SK-N-SH treated with all-trans-retinoic acid at 6 μM for 48 hours (cell line): Measurements from ENCODE around the gene OR51A2.

Source experiments
- ARNTL ChIP-seq: fragments of 450-650 bp; formaldehyde crosslinking; IDR thresholded peaks from 2 replicates; pipeline ENCODE4 v1.5.0; 2020; ENCODE audit warnings: low read depth, mild to moderate bottlenecking, moderate library complexity, borderline replicate concordance
- BACH2 ChIP-seq: fragments of 250-450 bp; sonication (Bioruptor Pico); IDR thresholded peaks from 2 replicates; pipeline ENCODE4 v1.9.0; 2021; ENCODE audit warnings: mild to moderate bottlenecking, borderline replicate concordance
- GLIS3 ChIP-seq: fragments of 250-450 bp; sonication (Bioruptor Pico); IDR thresholded peaks from 2 replicates; pipeline ENCODE4 v1.5.0; 2020; ENCODE audit warnings: mild to moderate bottlenecking, moderate library complexity
- ISL1 ChIP-seq: fragments of 250-450 bp; sonication (Bioruptor Pico); IDR thresholded peaks from 2 replicates; pipeline ENCODE4 v2.1.2; 2022; ENCODE audit warnings: mild to moderate bottlenecking, moderate library complexity
- OSR1 ChIP-seq: fragments of 250-450 bp; sonication (Bioruptor Pico); IDR thresholded peaks from 2 replicates; pipeline ENCODE4 v1.8.0; 2022; ENCODE audit warnings: moderate library complexity, mild to moderate bottlenecking, inconsistent platforms
- PATZ1 ChIP-seq: fragments of 250-450 bp; sonication (Bioruptor Pico); IDR thresholded peaks from 2 replicates; pipeline ENCODE4 v1.8.0; 2020; ENCODE audit warnings: mild to moderate bottlenecking, moderate library complexity, borderline replicate concordance
- SNAI2 ChIP-seq: fragments of 250-450 bp; sonication (Bioruptor Pico); IDR thresholded peaks from 2 replicates; pipeline ENCODE4 v1.5.0; 2020; ENCODE audit warnings: mild to moderate bottlenecking, moderate library complexity
- TCF4 ChIP-seq: fragments of 250-450 bp; sonication (Bioruptor Pico); IDR thresholded peaks from 2 replicates; pipeline ENCODE4 v1.8.0; 2021; ENCODE audit warnings: mild to moderate bottlenecking, moderate library complexity, borderline replicate concordance
- TOX ChIP-seq: fragments of 250-450 bp; sonication (Bioruptor Pico); IDR thresholded peaks from 2 replicates; pipeline ENCODE4 v1.8.0; 2021; ENCODE audit warnings: mild to moderate bottlenecking, moderate library complexity, borderline replicate concordance
- ZFP30 ChIP-seq: fragments of 450-650 bp; formaldehyde crosslinking; IDR thresholded peaks from 2 replicates; pipeline ENCODE4 v1.5.0; 2022; ENCODE audit warnings: mild to moderate bottlenecking, moderate library complexity
- ZNF565 ChIP-seq: fragments of 450-650 bp; formaldehyde crosslinking; conservative IDR thresholded peaks from 2 replicates; pipeline ENCODE4 v1.5.0; 2020; ENCODE audit warnings: low read depth, mild to moderate bottlenecking, moderate library complexity
- ZNF70 ChIP-seq: fragments of 450-650 bp; formaldehyde crosslinking; IDR thresholded peaks from 2 replicates; pipeline ENCODE4 v1.5.0; 2020; ENCODE audit warnings: mild to moderate bottlenecking, moderate library complexity
- ZNF8 ChIP-seq: fragments of 450-650 bp; formaldehyde crosslinking; IDR thresholded peaks from 2 replicates; pipeline ENCODE4 v1.5.0; 2020; ENCODE audit warnings: mild to moderate bottlenecking, moderate library complexity
- TF ChIP-seq, protein P1 (sequence below): fragments of 250-450 bp; sonication (Bioruptor Pico); IDR thresholded peaks from 2 replicates; pipeline ENCODE4 v1.5.1; 2020; ENCODE audit warnings: low read depth, mild to moderate bottlenecking, moderate library complexity

DNA sequence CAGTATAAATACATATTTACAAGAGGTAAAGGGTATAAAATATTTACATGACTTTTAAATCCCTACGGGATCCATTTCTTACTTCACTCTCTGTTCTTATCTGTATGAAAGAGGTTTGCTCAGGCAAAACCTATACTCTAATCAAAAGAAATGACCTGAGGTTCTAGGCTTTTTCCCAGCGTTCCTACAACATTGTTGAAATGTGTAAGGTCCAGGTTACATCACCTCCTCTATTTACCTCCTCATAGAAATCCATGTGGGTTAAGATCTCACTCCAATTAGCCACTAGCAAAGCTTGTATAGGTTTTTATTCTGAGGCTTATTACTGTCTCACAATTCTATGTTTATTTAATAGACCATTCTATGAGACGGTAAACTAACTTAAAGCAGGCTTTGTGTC, 27.2 kb upstream of the OR51A2 start:
- no peak for TF ChIP-seq PATZ1 (CRISPR knock-in tag)
- no peak for TF ChIP-seq BACH2 (CRISPR knock-in tag)
- TF ChIP-seq ZNF565 (CRISPR knock-in tag), result no peak
- TF ChIP-seq ZFP30 (CRISPR knock-in tag), result no peak
- TF ChIP-seq, protein P1, sequence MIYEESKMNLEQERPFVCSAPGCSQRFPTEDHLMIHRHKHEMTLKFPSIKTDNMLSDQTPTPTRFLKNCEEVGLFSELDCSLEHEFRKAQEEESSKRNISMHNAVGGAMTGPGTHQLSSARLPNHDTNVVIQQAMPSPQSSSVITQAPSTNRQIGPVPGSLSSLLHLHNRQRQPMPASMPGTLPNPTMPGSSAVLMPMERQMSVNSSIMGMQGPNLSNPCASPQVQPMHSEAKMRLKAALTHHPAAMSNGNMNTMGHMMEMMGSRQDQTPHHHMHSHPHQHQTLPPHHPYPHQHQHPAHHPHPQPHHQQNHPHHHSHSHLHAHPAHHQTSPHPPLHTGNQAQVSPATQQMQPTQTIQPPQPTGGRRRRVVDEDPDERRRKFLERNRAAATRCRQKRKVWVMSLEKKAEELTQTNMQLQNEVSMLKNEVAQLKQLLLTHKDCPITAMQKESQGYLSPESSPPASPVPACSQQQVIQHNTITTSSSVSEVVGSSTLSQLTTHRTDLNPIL (CRISPR knock-in tag), result no peak
- no peak for TF ChIP-seq ISL1 (CRISPR knock-in tag)
- no peak for TF ChIP-seq GLIS3 (CRISPR knock-in tag)
- no peak for TF ChIP-seq ZNF70 (CRISPR knock-in tag)
- no peak for TF ChIP-seq TOX (CRISPR knock-in tag)
- no peak for TF ChIP-seq OSR1
- no peak for TF ChIP-seq ZNF8 (CRISPR knock-in tag)
- TF ChIP-seq SNAI2, result no peak
- no peak for TF ChIP-seq ARNTL (CRISPR knock-in tag)
- no peak for TF ChIP-seq TCF4 (CRISPR knock-in tag)
